Glomerular endothelial cell (primary cell): Measurements from ENCODE around the gene NKAIN4. TPM values are rescaled to one million over a fixed set of nuclear protein-coding genes. Genes with fewer than 3 reads are reported as not detected.

Experiments
- DNase-seq: peaks from one replicate; pipeline ENCODE4 v3.0.0-alpha.2; 2011; ENCODE audit warnings: low read depth, low spot score; ENCODE audit errors: extremely low read depth
- total RNA-seq: library from RNA; depleted of rRNA; stranded (reverse); fragments of >200 nt; gene quantifications from 2 replicates; pipeline ENCODE4 v1.2.3, GENCODE V29; 2015

The NKAIN4 gene
- total RNA-seq, 1 donor from 2014 or later: 0.58 TPM

GRCh38 chr20:63220696-63221399 lies 33.4 kb downstream of the NKAIN4 start:
- no peak for DNase-seq

DNA sequence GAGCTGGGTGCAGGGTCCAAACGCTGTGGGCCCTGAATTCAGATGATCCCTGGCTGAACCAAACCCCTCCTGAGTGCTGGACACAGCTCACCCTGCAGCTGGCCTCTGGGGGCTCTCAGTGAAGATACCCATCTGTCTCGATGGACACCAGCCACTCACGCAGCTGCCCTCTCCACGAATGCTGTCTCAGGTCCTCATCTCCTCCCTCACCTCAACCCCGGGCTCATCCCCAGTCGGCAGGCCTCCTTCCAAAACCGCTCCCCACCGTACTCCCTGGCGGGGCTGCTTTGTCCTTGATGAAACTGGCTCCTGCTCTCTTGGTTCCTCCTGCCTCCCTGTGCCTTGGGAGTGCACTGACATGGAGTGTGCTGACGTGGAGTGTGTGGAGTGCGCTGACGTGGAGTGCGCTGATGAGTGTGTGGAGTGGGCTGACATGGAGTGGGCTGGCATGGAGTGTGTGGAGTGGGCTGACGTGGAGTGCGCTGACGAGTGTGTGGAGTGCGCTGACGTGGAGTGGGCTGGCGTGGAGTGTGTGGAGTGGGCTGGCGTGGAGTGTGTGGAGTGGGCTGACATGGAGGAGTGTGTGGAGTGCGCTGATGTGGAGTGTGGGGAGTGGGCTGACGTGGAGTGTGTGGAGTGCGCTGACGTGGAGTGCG lies 34.3 kb downstream of the NKAIN4 start:
- DNase-seq: no peak

DNA sequence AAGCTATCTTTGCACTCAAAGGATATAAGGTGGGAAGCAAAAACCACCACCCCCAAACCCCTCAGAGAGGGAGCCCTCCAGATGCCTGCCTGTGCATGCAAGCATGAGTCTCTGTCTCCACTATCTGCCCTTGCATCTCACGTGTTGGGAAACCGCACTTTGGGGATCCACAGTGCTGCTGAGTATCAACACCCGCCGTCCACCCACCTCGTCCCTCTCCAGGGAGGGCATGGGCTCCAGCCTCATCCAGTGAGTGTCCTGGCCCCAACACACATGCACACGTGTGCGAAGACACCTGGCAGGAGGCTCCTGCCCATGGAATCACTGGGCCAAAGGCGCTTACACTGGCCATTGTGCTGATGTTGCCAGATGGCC lies 34.8 kb downstream of the NKAIN4 start:
- no peak for DNase-seq

GRCh38 chr20:63218701-63219446 lies 35.4 kb downstream of the NKAIN4 start:
- DNase-seq: no peak

DNA sequence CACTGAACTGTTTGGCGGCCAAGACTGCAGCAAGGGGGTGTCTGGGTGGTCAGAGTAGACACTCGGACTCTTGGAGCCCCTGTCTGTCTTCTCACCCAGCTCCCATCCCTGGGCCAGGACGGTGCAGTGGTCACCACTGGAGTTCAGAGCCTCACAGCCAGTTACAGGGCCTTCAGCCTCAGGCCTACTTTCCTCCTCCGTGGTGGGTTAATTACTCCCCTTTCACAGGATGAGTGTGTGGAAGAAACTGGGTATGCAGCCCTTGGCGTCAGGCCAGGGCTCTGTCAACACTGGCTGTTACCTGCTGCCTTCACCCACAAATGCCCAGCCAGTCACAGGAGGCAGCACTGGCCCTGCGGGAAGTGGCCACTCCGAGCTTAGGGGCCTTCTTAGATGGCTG lies 36.6 kb downstream of the NKAIN4 start:
- no peak for DNase-seq

DNA sequence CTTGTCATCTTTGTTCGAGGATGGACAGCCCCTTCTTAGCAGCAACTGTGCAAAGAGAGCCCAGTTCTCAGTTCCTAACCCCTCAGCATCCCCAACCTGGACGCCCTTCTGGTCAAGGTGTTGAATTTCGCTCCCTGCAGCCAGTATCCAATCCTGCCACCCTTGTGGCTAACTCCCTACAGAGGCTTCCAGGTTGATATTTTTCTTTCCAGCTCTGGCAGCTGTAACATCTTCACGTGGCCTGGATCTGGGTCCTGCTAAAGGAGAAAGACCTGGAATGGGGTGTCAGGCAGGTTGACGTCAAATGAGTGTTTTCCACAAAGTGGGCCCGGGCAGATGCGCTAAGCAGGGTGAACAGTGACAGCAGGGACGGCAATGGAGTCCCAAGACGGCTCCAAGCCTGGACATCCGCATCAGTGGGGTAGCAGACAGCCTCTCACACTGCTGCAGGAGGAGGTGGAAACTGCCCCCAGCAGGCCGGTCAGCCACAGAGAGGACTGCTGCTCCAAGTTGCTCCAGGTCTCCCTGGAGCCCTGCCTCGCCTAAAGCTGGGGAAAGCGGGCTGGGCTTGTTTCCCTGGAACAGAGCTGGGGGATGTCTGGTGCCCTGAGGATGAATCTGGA lies 37.3 kb downstream of the NKAIN4 start:
- DNase-seq: no peak

GRCh38 chr20:63216041-63216848 lies 38.0 kb downstream of the NKAIN4 start, which contains the start of gene YTHDF1:
TSS of gene YTHDF1 (minus strand) at chr20:63216131. CDS start at chr20:63215892, 239 bp downstream.
- no peak for DNase-seq

GRCh38 chr20:63215101-63216040 lies 38.9 kb downstream of the NKAIN4 start:
- DNase-seq: no peak

DNA sequence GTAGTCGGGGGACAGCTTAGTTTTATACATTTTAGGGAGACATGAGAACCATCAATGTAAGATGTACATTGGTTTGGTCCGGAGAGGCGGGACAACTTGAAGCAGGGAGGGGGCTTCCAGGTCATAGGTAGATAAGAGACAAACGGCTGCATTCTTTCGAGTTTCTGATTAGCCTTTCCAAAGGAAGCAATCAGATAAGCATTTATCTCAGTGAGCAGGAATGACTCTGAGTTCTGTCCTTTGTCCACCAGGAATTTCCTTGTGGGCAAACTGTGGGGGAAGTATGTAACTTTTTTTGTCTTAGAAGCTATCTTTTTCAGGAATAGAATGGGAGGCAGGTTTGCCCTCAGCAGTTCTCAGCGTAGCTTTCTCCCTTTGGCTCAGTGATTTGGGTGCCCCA lies 39.7 kb downstream of the NKAIN4 start:
- no peak for DNase-seq

DNA sequence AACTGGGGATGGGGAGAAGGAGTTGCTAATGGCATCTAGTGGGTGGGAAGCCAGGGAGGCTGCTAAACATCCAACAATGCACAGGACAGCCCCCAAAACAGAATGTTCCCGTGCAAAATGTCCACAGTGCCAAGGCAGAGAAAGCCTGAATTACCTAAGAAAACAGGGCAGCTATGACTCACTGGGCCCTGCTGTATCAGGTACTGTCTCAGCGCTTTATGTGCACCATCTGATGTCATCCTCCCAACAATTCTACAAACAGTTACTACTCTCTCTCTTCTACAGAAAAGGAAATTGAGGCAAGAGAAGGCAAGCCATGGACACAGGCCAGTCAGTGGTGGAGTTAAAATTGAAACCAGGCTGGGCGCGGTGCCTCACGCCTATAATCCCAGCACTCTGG lies 41.5 kb downstream of the NKAIN4 start:
- DNase-seq: no peak

GRCh38 chr20:63212393-63212730 lies 41.9 kb downstream of the NKAIN4 start:
- no peak for DNase-seq

- no peak for DNase-seq
Observed at GRCh38 chr20:63210011-63210605, 44.2 kb downstream of the NKAIN4 start.

GRCh38 chr20:63208346-63208909 lies 45.8 kb downstream of the NKAIN4 start:
- no peak for DNase-seq

DNA sequence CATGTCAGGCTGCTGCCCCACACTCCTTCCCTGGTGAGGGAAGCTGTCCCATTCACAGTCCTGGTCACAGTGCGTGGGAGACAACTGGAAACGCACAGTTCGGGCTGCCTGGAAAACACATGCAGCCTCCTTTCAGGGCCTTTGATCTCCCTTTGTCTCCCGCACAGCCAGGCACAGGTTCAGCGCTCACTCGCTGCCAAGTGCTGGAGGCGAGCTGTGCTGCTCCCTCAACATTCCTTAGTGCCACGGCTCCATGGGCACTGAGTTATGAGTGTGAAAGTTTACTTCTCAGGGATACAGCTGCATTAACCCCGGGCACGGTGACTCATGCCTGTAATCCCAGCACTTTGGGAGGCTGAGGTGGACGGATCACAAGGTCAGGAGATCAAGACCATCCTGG lies 47.4 kb downstream of the NKAIN4 start:
- DNase-seq: no peak

- no peak for DNase-seq
Observed at GRCh38 chr20:63205896-63206295, 48.4 kb downstream of the NKAIN4 start.

DNA sequence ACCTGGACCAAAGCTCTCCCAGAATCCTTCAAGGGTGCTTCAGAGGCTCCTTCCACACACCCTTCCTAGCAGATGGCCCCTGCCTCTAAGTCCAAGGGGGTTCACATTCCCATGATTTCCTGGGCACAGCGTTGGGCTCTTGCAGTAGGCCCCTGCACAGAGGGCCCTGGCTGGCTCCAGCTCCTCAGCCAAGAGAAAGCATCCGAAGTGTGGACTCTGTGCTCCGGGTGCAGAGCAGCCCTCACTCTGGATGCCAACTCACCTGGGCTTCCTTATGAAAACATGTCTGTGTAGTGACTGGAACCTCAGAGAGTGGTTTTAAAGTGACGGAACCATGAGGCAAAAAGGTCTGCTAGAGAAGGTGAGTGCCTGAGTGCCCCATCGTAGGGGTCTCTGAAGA lies 49.9 kb downstream of the NKAIN4 start:
- no peak for DNase-seq

- no peak for DNase-seq
Observed at GRCh38 chr20:63202811-63203526, 51.3 kb downstream of the NKAIN4 start.

DNA sequence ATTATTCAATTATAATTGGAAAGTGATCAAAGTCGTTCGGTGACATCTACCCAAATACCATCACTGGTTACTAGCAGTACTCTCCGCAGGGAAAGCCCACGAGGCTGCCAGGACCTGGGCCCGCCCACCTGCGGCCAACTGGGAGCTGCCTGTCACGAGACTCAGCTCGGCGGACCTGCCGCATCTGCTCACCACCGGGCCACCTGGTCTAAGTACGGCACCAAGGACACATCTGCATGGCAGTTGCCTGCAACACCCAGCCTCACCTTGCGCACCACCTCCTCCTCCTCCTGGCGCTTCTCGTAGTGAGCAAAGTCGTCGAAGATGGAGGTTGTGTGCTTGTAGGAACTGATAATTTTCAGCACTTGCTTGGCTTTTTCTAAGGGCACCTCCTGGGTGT lies 52.2 kb downstream of the NKAIN4 start:
- DNase-seq: no peak
